Gastrocnemius medialis (tissue), 4 donors: ENCODE measurements around the gene CMTM4.

ENCODE experiments used
- CTCF ChIP-seq, 5 experiments: fragments of 450-650 bp in 3 of 5; fragments of 200-600 bp in 2 of 5; sonication (generic) in 2 of 5; IDR thresholded peaks in 4 of 5; conservative IDR thresholded peaks in 1 of 5; 1 replicate in 4 of 5; 2 replicates in 1 of 5; pipeline ENCODE4 v1.5.1; 2016 to 2019; ENCODE audit warnings: antibody characterized with exemption in 5 of 5, mild to moderate bottlenecking in 3 of 5, moderate library complexity in 3 of 5
- POLR2A ChIP-seq, 2 donors: fragments of 450-650 bp; IDR thresholded peaks; one replicate each; pipeline ENCODE4 v1.6.1; 2017; ENCODE audit warnings: antibody characterized with exemption in 2 of 2, mild to moderate bottlenecking in 2 of 2, moderate library complexity in 2 of 2

DNA sequence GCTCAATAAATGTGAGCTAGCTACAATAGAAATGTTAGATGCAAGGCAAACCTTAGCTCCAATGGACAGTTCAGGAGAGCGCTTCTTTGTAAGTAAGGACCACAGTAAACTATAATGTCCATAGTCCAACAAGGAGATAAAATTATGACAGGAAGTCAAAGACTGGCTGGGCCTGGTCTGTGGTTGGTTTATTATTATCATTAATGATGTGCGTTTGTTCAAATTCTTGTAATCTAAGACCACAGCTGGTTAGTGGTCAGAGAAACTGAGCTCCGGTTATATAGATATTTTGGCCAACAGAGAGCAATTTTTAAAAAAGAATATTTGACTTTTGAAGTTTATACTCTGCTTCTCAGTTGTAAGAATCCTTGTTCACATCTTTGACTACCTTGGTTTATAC lies 122.0 kb downstream of the CMTM4 start:
- no peak for TF ChIP-seq CTCF (IDR thresholded peaks at IDR 0.05 in 4 of 5, conservative IDR thresholded peaks at IDR 0.05 in 1 of 5)
- TF ChIP-seq POLR2A (IDR thresholded peaks at IDR 0.05), result no peak
